Activated naive CD8-positive, alpha-beta T cell treated with anti-CD3 and anti-CD28 coated beads for 36 hours (primary cell): Measurements from ENCODE around the gene EXOC4. TPM values are rescaled to one million over a fixed set of nuclear protein-coding genes. Genes with fewer than 3 reads are reported as not detected.
"Not testable (repeated sequence)": the region's sequence is repeated elsewhere in the genome, so short reads cannot be mapped to it uniquely, and the experiment has no call there.

Experiments
- DNase-seq: peaks from one replicate; pipeline ENCODE4 v3.0.0; 2021
- H3K27ac Mint-ChIP-seq: one replicate; pipeline ENCODE4 v1.8.0; 2022; ENCODE audit warnings: mild to moderate bottlenecking, moderate library complexity, mixed read lengths
- H3K27me3 Mint-ChIP-seq: one replicate; pipeline ENCODE4 v1.8.0; 2022; ENCODE audit warnings: mild to moderate bottlenecking, mixed read lengths
- H3K36me3 Mint-ChIP-seq: one replicate; pipeline ENCODE4 v1.8.0; 2021; ENCODE audit warnings: mild to moderate bottlenecking, mixed read lengths
- H3K4me1 Mint-ChIP-seq: one replicate; pipeline ENCODE4 v1.8.0; 2021; ENCODE audit warnings: mixed read lengths
- H3K4me3 Mint-ChIP-seq: one replicate; pipeline ENCODE4 v1.8.0; 2022; ENCODE audit warnings: mild to moderate bottlenecking, moderate library complexity, mixed read lengths
- H3K9me3 Mint-ChIP-seq: one replicate; pipeline ENCODE4 v1.8.0; 2022; ENCODE audit warnings: mixed read lengths
- total RNA-seq, 2 experiments: library from RNA; stranded (reverse); gene quantifications; one replicate each; pipeline ENCODE4 v1.2.3, GENCODE V29; 2021

EXOC4 gene
- total RNA-seq, 2 experiments from 2014 or later = 41.7 to 45.7 TPM

DNA sequence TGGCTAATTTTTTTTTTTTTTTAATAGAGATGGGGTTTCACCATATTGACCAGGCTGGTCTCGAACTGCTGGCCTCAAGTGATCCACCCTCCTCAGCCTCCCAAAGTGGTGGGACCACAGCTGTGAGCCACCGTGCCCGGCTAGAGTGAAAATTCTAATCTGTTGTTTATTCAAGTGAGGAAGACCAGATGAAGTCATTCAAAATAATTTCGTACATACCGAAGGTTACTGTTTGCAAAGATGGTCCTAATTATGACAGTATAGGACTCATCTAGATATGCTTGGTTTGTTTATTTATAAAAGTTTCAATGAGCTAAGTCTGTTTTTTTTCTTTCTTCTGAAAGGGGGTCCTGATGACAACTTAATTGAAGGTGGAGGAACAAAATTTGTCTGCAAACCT lies 376.8 kb downstream of the EXOC4 start:
- H3K27ac Mint-ChIP-seq = no peak overlapping the region
- H3K9me3 Mint-ChIP-seq = peaks cover 8% of the 10 kb centered on the region
- H3K36me3 Mint-ChIP-seq = peaks cover 45% of the 10 kb centered on the region
- H3K4me1 Mint-ChIP-seq = no peaks in the 10 kb centered on the region
- no peaks in the 10 kb centered on the region for H3K27me3 Mint-ChIP-seq
- H3K4me3 Mint-ChIP-seq = no peak overlapping the region
- no peak for DNase-seq

DNA sequence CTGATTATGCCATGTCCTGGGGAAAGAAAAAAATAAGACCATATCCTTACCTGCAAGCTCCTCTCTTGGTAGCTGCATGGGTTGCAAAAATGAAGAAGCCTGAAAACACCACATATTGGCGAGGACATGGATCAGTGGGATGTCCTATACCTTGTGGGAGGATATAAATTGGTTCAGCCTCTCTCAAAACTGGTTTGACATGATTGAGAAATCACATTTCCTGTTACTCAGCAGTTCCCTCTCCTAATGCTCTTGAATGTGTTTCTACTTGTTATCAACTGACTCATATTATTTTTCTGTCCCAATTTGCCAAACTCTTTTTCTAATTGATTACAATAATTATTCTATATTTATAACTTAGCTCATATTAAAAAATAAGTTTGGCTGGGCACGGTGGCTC lies 380.2 kb downstream of the EXOC4 start:
- no peaks in the 10 kb centered on the region for H3K27me3 Mint-ChIP-seq
- no peak overlapping the region for H3K27ac Mint-ChIP-seq
- no peak overlapping the region for H3K4me3 Mint-ChIP-seq
- H3K4me1 Mint-ChIP-seq = peaks cover 2% of the 10 kb centered on the region
- DNase-seq = no peak
- H3K36me3 Mint-ChIP-seq = peaks cover 31% of the 10 kb centered on the region
- H3K9me3 Mint-ChIP-seq = peaks cover 8% of the 10 kb centered on the region

DNA sequence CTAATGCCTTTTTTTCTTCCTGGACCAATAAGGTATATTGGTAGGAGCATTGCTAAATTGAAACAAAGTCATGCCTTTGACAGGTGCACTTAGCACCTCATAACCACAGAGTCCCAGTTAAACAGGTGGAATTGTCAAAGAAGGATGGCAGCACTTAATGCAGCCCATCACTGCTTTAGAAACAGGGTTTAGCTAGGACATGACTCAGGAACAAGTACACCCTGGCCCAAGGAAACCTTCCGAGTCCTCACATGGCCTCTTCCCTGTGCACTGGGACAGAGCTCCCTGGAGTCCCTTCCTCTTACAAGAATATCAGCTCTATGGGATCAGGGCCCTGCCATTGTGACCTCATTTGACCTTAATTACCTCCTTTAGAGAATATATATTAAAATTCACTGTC lies 382.7 kb downstream of the EXOC4 start:
- Mint-ChIP-seq H3K27ac (no peak overlapping the region), H3K9me3 (peaks cover 1% of the 10 kb centered on the region), H3K4me3 (no peak overlapping the region), H3K4me1 (peaks cover 2% of the 10 kb centered on the region), H3K27me3 (no peaks in the 10 kb centered on the region), H3K36me3 (peaks cover 13% of the 10 kb centered on the region)
- no peak for DNase-seq

DNA sequence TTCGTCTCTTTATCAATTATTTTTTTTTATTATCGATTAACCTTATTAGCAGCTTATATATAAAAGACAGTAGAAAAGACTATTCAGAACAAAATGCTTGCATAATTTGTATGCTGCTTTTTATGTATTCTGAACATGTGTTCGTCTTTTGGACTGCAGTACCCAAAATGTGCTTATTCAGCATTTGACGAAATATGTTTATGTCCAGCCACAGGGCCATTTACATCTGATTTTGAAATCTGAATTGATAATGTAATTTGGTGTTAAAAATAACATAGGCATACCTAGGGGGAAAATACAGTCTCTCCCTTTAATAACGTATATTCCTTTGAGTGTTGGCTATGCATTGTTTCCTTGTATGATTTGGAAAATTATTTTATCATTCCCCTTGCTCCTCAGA lies 386.0 kb downstream of the EXOC4 start:
- Mint-ChIP-seq H3K4me1 (peaks cover 2% of the 10 kb centered on the region), H3K4me3 (no peak overlapping the region), H3K27ac (no peak overlapping the region), H3K36me3 (peaks cover 15% of the 10 kb centered on the region), H3K27me3 (no peaks in the 10 kb centered on the region), H3K9me3 (no peaks in the 10 kb centered on the region)
- no peak for DNase-seq

DNA sequence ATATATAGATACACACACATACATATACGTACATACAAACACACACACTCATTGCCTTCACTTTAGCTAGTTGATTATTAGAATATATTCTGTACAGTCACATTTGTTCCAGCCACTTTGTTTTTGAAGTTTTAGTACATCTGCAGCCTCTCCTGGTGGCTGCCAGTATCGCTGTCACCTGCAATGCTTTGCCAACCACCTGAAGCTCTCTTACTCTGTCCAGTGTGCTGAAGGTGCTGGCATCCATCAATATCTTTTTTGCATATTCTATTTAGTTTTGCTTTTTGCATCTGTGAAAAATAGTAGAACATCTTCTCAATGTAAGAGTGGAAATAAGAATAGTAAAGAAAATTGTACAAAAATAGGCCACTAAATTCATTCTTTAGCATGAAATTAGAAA lies 388.6 kb downstream of the EXOC4 start:
- Mint-ChIP-seq H3K36me3 (peaks cover 18% of the 10 kb centered on the region), H3K9me3 (no peaks in the 10 kb centered on the region), H3K27me3 (no peaks in the 10 kb centered on the region), H3K27ac (no peak overlapping the region), H3K4me3 (no peak overlapping the region), H3K4me1 (no peaks in the 10 kb centered on the region)
- DNase-seq = no peak

DNA sequence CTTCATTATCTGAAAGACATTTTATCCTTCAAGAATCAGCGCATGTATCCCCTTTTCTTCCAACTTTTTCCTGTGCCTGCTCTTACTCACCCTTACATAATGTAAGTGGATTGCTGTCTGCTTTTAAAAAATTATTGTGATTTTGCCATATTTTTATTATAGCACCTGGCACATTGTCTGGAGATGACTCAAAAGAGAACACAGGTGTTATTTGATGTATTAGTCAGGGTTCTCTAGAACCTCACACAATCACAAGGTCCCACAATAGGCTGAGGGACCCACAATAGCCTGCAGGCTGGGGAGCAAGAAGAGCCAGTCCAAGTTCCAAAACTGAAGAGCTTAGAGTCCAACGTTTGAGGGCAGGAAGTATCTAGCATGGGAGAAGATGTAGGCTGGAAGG lies 390.0 kb downstream of the EXOC4 start:
- Mint-ChIP-seq H3K4me1 (no peaks in the 10 kb centered on the region), H3K27ac (no peak overlapping the region), H3K36me3 (peaks cover 18% of the 10 kb centered on the region), H3K9me3 (no peaks in the 10 kb centered on the region), H3K27me3 (no peaks in the 10 kb centered on the region), H3K4me3 (no peak overlapping the region)
- DNase-seq = no peak

DNA sequence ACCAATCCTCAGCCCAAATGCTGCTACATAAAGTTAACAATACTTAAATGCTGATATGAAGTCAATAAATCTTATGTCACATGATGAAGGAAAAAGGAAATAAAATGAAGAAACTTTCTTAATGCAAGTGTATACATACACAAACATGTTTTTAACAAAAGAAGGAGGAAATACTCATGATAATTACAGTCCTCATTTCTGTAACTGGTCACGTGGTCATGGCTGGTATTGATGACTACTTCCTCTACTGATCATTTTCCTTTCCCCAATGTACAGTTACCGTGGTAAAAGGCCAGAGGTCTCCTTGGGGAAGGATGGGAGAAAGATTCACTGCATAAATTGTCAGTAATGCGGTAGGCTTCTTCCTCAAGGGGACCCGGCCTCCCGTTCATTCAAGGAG lies 390.8 kb downstream of the EXOC4 start:
- not testable (repeated sequence) for H3K4me3 Mint-ChIP-seq, H3K27ac Mint-ChIP-seq

DNA sequence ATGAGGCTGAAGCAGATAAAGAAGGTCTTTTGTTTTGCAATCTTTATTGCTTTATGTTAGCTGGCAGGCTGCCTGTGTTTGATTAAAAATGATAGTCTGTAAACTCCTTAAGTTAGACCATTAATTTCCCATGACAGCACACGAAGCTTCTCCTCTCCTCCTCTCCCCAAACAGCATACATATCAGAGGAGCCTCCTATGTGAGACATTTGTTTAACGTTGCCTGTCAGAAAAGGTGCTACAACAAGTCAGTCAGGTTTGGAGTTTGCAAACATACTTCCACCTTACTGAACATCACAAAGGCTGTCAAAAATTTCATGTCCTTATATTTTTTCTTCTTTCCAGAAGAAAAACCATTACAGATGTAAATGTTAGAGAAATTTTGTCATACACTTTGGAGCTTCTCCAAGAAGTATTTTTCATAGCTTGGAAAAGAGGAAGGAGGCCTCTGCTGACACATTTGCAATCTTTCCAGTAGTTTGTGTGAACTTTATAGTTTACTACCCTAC lies 393.1 kb downstream of the EXOC4 start:
- Mint-ChIP-seq H3K9me3 (no peaks in the 10 kb centered on the region), H3K4me3 (no peak overlapping the region), H3K27me3 (no peaks in the 10 kb centered on the region), H3K4me1 (no peaks in the 10 kb centered on the region), H3K27ac (no peak overlapping the region), H3K36me3 (peaks cover 18% of the 10 kb centered on the region)
- no peak for DNase-seq

More for the DNA sequence above, 390.8 kb downstream of the EXOC4 start:
- H3K4me1 Mint-ChIP-seq, H3K27me3 Mint-ChIP-seq, DNase-seq, H3K9me3 Mint-ChIP-seq: not testable (repeated sequence)
- peaks cover 18% of the 10 kb centered on the region for H3K36me3 Mint-ChIP-seq

DNA sequence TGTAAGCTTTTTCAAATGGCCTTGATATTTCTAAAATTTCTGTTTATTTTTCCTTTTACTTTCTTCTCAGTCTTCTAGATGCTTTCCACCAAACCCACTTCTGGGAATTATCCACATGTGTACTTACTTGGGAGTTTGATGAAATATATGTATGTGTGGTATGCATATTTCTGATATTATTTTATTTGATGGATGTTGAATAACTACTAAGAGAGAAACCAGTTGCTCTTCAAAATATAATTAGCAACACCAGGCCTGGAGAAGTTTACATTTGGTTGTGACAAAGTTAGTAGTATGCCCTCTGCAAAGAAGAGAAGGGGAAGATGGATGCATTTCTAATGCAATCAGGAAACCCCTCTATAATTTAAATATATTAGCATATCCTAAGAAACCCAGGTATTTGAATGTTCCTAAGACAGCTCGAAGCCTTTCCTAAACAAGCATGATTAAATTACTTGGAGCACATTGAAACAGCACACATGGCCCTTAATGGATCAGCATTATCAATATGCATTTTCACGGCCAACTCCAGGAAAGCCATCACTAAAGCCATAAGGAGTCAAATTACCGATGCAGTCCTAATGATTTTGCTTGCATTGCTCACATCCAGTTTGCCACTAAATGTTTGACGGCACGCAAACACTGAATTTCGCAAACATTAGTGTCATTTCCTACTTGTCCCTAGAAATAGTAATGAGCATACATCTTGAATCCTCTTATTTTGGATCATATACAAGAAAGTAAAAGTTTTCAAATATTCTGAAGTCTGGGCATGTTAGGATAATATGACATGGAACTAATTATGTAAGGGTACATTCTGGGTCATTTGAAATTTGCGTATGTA lies 393.8 kb downstream of the EXOC4 start:
- no peak for DNase-seq
- Mint-ChIP-seq H3K4me1 (no peaks in the 10 kb centered on the region), H3K9me3 (no peaks in the 10 kb centered on the region), H3K4me3 (no peak overlapping the region), H3K36me3 (peaks cover 18% of the 10 kb centered on the region), H3K27me3 (no peaks in the 10 kb centered on the region), H3K27ac (no peak overlapping the region)

DNA sequence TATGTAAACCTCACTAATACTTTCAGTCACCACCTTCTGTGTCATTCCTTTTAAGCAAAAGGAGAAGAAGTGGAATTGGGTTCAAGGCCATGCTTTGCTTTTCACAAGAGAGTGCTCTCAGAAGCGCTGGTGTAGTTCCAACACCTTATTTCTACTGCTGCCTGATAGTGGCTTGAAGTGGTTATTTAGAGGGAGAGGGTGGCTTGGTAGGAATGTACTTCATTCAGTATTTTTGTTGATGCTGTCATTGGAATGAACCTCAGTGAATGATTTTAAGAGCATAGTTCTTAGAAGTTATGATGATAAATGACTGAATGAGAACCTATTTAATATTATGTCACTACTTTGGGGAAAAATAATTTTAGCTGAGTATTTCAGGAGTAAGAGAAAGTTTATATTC lies 396.7 kb downstream of the EXOC4 start:
- peaks cover 3% of the 10 kb centered on the region for H3K36me3 Mint-ChIP-seq
- no peaks in the 10 kb centered on the region for H3K9me3 Mint-ChIP-seq
- no peak overlapping the region for H3K4me3 Mint-ChIP-seq
- no peak overlapping the region for H3K27ac Mint-ChIP-seq
- no peak for DNase-seq
- H3K27me3 Mint-ChIP-seq = no peaks in the 10 kb centered on the region
- no peaks in the 10 kb centered on the region for H3K4me1 Mint-ChIP-seq

DNA sequence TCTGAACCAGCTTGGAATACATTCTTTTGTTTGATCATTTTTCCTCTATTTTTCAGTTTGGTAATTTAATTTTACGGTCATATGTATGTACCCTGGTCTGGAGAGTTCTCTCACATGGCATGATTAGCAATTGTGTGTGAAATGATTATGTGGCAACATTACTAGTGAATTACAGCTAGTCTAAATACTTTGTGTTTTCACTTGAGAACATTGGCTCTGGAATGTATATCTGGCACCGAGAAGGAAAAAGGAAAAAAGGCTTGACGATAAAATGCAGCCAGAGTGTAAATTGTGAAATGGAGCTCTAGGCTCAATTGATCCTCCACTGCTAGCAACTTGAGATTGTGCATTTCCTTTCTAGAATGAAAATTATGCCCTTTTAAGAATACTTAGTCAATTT lies 397.2 kb downstream of the EXOC4 start:
- DNase-seq = no peak
- H3K4me1 Mint-ChIP-seq = no peaks in the 10 kb centered on the region
- H3K27me3 Mint-ChIP-seq = no peaks in the 10 kb centered on the region
- H3K36me3 Mint-ChIP-seq = peaks cover 1% of the 10 kb centered on the region
- no peak overlapping the region for H3K4me3 Mint-ChIP-seq
- H3K27ac Mint-ChIP-seq = no peak overlapping the region
- no peaks in the 10 kb centered on the region for H3K9me3 Mint-ChIP-seq

DNA sequence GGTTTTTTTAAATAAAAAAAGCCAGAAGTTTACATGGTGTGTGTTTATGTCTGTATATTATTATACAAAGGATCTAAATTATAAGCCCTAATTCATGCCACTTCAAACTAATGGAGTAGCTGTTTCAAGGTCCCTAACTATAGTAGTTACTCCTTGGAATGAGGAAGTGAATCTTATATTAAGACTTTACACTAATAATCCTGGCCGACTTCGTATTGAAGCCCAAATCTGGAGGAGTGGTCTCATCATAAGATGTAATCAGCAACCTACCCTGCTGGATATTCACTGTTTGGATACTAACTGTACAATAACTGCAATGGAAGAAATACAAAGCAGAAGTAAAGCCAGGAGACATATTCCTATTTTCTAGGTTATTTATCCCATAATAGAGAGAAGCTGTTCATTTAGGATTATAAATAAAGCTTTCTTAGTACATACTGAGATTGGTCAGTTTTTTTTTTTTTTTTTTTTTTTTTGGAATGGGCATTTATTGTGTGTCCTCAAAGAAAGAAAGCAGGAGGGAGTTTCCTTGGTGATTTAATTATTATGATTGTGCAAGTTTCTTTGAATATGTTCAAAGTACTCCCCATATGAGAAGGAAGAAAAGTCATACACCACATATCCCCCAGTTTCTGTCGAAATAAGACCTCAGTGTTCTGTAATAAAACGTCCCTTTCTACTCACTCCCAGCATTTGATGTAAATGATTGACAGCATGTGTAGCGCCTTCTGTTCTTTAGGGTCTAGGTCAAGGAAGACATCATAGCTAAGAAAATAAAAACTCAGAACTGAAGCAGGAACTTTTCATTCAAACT lies 397.8 kb downstream of the EXOC4 start:
- no peaks in the 10 kb centered on the region for H3K27me3 Mint-ChIP-seq
- no peaks in the 10 kb centered on the region for H3K36me3 Mint-ChIP-seq
- no peaks in the 10 kb centered on the region for H3K4me1 Mint-ChIP-seq
- H3K9me3 Mint-ChIP-seq = no peaks in the 10 kb centered on the region
- H3K27ac Mint-ChIP-seq = no peak overlapping the region
- no peak overlapping the region for H3K4me3 Mint-ChIP-seq
- no peak for DNase-seq

DNA sequence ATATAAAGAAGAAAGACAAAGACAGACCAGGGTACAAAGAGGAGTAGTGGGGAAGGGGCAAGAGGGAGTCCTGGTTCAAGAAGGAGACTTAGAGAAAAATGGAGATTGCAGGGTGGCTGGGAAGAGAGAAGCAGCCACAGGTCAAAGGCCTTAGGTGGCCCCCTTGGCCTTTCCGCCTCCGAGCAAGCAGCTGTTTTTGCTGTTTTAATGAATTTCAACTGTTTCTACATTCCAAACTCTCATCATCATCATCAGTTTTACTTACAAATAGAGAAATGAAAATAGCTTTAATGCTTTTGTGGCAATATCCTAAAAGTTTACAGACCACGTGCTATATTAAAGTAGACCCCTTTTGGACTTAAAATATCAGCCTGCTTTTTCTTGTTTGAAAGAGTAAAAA lies 399.7 kb downstream of the EXOC4 start:
- Mint-ChIP-seq H3K4me3 (no peak overlapping the region), H3K27me3 (no peaks in the 10 kb centered on the region), H3K27ac (no peak overlapping the region), H3K4me1 (peaks cover 2% of the 10 kb centered on the region), H3K36me3 (no peaks in the 10 kb centered on the region), H3K9me3 (no peaks in the 10 kb centered on the region)
- DNase-seq = no peak

DNA sequence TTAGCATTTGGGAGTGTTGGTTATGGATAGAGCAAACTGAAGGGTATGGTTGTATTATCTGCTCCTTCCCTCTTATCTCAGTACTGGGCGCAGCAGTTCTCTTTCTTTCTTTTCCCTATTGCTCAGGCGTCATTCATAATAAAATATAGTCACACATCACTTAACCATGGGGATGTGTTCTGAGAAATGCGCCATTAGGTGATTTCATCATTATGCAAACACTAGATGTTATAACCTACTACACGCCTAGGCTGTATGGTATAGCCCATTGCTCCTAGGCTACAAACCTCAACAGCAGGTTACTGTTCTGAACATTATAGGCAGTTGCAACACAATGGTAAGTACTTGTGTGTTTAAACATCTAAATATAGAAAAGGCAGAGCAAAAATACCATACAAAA lies 401.7 kb downstream of the EXOC4 start:
- no peak for DNase-seq
- Mint-ChIP-seq H3K9me3 (no peaks in the 10 kb centered on the region), H3K4me1 (peaks cover 6% of the 10 kb centered on the region), H3K36me3 (no peaks in the 10 kb centered on the region), H3K4me3 (no peak overlapping the region), H3K27me3 (no peaks in the 10 kb centered on the region), H3K27ac (no peak overlapping the region)

DNA sequence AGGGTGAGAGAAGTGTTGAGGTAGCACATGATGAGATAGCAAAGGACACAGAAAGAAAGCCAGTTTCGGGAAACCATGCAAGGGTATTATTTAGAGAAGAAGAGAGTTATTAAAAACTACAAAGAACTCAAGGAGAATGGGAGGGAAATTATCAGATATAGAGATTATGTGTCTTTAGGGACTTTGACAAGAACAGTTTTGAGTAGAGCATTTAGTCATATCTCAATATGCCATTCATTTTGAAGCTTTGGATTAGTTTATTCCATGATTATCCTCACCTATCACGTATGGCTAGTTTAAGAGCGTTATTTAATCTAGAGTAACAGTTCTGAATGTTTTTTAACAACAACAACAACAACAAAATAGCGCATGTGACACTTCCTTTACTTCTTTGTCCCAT lies 409.4 kb downstream of the EXOC4 start:
- Mint-ChIP-seq H3K4me3 (no peak overlapping the region), H3K27ac (no peak overlapping the region), H3K36me3 (peaks cover 16% of the 10 kb centered on the region)

More for the DNA sequence above, 409.4 kb downstream of the EXOC4 start:
- Mint-ChIP-seq H3K4me1 (peaks cover 11% of the 10 kb centered on the region), H3K9me3 (no peaks in the 10 kb centered on the region), H3K27me3 (no peaks in the 10 kb centered on the region)
- no peak for DNase-seq
